HG02840 (cell line): ENCODE measurements around the gene RRP9.
"Not testable (repeated sequence)": the region's sequence is repeated elsewhere in the genome, so short reads cannot be mapped to it uniquely, and the experiment has no call there.

ENCODE experiments used
- ATAC-seq: cut with Tn5 transposase; IDR thresholded peaks from one replicate; pipeline ENCODE4 v1.9.1; 2021; ENCODE audit warnings: mild to moderate bottlenecking, moderate library complexity, moderate number of reproducible peaks; ENCODE audit not compliant: unreplicated experiment, low FRiP score

Gene RRP9

DNA sequence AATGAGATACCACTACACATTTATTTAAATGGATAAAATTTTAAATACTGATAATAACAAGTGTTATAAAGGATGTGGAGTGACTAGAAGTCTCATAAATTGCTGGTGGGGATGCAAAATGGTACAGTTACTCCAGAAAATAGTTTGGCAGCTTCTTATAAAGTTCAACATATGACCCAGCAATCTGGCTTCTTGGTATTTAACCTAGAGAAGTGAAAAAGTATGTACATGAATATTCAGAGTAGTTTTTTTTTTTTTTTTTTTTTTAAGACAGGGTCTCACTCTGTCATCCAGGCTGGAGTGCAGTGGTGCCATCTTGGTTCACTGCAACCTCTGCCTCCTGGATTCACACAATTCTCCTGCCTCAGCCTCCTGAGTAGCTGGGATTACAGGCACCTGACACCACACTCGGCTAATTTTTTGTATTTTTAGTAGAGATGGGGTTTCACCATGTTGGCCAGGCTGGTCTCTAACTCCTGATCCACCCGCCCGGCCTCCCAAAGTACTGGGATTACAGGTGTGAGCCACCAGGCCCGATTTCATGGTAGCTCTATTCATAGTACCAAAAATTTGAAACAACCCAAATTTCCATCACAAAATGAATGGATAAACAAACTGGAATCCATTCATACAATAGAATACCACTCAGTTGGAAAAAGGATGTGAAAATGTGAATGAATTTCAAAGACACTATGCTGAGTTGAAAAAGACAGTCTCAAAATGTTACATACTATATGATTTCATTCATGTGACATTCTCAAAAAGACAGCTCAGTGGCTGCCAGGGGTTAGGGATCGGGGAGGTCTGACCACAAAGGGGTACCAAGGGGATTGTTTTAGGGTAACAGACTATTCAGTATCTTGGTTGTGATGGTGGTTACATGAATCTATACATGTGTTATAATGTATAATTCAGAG lies 14.4 kb downstream of the RRP9 start:
- ATAC-seq = no peak

DNA sequence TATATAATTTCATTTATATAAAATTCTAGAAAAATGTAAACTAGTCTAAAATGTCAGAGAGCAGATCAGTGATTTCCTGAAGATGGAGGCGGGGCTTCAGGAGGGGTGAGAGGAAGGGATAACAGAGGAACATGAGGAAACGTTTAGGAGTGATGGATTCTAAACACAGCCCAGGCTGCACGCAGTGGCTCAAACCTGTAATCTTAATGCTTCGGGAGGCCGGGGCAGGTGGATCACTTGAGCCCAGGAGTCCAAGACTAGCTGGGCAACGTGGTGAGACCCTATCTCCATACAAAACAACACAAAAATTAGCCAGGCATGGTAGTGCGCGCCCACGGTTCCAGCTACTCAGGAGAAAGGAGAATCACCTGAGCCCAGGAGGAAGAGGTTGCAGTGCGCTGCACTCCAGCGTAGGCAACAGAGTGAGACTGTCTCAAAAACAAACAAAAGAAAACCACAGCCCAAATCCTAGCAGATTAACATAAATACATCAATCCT lies 20.6 kb downstream of the RRP9 start:
- ATAC-seq = no peak

DNA sequence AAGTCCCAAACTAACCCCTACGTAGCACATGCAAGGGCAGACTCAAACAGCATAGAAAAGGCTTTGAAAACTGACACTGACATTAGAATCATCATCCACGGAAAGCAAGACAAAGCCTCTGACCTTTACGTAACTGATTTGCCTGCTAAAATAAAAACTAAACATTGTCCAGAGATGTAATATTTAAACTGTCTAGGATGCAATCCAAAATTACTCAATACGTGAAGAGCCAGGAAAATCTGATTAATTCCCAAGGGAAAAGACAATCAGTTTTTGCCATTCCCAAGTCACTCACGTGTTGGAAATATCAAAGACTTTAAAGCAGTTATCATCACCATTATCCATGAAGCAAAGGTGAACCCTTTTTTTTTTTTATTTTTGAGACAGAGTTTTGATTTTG lies 25.3 kb downstream of the RRP9 start:
- no peak for ATAC-seq

DNA sequence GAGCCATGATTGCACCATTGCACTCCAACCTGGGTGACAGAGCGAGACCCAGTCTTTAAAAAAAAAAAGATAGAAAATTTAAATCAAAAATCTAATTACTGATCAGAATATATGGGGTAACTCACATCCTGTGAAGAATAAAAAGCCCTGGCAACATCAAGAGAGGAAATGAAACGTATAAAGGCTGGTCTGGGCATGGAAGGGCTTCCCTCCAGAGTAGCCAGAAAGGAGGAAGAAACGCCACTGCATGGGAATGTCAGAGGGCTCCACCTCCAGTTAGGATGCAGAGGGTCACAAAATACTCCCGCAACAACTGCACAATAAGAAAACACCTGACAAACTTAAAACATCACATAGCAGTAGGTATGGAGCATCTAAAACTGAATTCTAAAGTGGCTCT lies 33.7 kb downstream of the RRP9 start:
- ATAC-seq = no peak

DNA sequence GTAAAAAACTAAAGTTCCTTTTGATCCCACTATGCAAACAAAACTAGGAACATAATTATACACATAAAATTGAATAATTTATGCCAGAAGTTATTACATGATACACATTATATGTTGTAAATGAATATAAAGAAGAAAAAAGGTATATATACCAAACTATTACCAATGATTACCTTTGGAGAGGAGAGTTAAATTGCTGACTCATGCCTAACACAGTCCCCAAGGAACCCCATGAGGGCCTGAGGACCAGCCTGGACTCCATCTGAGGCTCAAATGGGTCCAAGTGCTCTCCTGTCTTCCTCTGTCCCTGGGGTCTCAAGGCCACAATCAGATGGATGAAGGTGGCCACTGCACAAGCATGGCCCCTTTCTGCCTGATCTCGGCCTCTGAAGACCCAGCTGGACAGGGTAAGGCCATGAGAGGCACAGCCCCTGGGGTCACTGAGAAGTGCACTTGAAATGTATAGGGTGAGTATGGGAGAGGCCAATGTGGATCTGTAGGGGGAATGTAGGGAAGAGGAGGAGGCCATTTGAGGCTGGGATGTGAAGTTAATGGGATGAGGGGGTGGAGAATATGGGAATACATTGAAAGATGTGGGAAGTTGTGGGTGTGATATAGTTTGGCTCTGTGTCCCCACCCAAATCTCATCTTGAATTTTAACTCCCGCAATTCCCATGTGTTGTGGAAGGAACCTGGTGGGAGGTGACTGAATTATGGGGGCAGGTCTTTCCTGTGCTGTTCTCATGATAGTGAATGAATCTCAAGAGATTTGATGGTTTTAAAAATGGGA lies 37.5 kb downstream of the RRP9 start:
- ATAC-seq = no peak

DNA sequence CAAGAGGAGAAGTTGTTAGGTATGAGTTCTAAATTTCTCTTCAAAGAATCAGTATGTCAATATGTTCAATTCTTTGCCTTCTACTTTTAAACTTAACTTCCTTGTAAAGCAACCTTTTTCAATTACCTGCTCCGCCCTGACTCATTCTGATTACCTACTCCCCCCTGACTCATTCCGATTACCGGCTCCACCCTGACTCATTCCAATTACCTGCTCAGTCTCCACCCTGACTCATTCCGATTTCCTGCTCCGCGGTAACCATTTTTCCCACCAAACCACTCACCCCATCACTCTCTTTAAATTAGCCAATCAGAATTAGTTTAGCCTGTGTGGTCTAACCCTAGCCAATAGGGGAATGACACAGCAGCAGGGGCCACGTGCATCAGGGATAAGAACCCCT lies 39.3 kb downstream of the RRP9 start:
- ATAC-seq = not testable (repeated sequence)

DNA sequence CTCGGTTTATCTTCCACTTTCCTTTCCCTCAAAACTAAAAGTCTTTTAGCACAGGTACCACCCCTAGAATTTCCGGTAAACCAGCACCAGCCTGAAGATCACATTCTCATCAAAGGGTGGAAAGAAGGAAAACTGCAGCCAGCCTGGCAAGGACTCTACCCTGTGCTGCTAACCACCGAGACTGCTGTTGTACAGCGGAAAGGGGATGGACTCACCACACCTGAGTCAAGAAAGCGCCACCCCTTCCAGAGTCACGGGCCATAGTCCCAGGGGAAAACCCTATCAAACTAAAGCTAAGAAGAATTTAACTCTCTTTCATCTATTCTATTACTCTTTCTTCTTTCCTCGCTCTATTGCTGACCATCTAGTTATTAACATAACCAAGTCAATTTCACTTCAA lies 41.7 kb downstream of the RRP9 start:
- ATAC-seq = not testable (repeated sequence)

DNA sequence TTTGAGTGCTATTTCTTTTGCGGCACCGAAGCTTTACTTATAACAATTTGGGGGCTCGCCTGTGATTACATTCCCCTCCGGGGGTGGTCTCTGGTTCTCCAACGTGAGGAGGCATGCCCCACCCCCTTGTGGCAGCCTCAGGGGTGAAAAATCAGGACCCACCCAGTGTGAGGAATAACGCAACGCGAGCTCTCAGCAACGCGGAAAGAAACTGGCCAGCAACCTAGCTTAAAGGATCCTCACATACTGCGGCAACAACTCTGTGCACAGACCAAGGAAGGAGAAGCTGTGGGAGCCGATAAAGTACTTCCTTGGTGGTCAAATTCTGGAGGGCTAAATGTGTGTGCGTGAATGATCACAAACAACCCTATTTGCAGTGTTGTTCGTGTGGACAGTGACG lies 44.3 kb downstream of the RRP9 start:
- no peak for ATAC-seq

DNA sequence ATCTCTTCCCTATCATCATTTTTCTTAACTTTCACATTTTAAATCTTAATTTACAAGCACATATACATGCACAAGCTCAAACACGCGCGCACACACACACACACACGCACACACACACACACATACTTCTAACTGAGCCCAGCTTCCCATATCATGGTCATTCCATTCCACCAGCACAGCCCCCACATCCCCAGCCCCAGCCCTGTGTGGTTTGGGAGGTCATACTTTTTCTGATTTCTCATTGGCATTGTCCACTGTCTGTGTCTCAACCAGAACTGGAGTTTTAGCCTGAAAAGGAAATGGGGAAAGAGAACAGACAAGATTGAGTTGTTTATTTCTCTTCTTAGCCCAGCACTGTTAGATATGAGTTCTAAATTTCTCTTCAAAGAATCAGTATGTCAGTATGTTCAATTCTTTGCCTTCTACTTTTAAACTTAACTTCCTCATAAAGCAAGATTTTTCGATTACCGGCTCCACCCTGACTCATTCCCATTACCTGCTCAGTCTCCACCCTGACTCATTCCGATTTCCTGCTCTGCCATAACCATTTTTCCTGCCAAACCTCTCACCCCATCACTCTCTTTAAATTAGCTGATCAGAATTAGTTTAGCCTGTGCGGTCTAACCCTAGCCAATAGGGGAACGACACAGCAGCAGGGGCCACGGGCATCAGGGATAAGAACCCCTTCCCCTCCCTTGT lies 44.9 kb downstream of the RRP9 start:
- ATAC-seq = no peak

DNA sequence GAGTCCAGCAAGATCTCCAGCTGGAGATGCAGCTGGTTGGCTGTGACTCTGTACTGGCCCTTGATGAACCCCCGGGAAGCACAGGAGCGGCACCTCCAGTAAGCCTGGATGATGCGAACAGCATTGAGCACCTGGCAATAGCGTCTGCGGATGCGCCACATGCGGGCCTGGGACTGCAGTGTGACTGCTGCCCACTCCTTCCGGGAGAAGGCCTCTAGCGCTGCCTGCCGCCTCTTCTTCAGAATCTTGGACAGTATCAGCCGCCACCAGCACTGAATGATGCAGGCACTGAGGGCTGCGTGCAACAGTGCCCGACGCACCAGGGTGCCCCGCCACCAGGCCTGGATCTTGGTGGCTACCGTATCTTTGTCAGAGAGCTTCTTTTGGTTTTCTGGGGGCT lies 46.8 kb downstream of the RRP9 start:
- ATAC-seq = no peak

DNA sequence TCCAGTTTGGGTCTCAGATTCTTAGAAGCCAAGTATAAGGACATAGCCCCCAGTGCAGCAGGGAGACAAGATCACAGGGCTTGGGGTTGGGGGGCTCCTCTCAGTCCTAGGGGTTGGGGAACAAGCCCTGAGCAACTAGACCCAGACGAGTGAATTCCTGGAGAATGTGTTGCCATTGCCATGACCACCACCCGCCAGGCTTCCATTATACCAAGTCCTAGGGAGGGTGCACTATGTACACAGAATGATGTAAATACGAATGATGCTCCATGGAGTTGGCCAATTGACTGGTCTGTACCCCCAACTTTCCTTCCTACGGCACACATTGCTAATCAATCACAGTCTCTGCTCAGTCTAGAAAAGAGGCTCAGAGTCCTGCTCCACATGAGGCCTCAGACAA lies 47.3 kb downstream of the RRP9 start:
- ATAC-seq = no peak

DNA sequence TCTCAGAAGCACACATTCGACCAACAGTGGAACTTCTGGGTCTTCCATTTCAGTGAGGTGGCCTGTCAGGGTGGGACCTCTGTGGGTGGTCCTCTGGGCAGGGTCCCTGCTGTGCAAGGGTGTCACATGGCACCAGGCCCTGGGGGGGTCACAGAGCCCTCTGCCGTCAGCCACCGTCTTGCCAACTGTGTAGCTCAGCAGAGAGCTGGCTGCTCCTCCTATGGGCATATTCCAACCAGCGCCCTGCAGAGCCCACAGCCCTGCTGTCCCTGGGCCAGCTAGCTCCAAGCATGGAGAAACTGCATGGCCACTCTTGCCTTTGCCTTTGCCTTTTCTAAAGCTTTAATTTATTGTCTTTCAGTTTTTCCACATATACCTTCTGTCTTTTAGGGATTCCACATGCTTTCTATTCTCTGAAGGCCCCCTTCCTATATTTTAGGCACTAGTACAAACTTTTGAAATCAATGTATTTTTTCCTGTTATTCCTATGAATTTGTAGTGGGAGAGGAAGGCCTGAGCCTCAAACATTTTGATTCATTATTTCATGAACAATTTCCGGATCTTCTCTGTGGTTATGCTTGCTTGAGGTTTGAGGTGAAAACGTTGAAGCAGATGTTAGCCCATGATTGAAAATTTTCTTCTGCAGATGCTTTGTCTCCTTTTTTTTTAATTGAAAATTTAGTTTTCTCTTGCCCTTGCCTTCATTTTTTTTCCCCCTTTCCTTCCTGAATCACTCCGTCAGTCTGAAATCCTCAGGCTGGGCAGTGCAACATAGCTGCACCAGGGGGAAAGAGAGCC lies 50.3 kb downstream of the RRP9 start:
- ATAC-seq = no peak

DNA sequence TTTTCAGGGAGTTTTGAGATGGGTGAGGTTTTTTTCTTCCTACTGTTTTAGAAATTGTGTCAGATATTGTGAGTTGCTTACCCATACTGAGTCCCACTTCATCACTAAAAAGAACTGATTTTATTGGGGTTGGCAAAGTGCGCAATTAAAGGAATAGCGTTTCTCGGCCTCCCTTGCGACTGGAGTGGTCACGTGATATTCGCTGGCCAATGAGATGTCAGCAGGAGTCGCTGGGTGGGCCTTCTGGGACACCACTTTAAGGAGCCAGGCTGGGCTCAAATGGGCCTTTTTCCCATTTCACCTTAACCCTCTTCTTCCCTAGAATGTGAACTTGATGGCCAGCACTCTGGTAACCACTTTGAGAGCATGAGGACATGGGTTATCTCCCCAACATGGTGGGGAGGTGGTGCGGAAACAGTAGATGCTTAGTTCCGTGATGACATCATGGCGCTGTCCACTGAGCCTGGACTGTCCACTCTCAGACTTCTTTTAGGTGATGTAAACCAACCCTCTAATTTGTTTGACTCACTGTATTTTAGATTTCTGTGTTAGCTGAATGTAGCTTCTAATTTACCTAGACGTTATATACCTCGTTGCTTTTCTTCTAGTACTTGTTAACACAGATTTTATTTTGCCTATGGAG lies 53.1 kb downstream of the RRP9 start:
- ATAC-seq = no peak

DNA sequence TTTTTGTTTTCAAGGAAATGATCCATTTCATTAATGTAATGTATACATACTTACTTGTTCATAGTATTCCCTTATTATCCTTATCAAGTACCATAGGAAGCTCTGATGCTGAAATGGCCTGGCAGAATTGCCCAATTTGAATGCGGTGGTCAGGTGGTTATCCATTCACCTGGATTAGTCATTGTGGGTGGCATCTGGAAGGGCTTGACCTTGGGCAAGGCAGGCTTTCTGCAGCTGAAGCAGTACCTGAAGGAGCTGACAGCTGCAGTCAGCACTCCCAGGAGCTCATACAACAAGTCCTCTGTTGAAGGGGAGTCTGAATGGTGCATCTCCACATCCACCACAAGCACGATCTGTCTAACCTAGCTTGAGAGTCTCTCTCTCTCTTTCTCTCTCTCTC lies 54.1 kb downstream of the RRP9 start:
- ATAC-seq = no peak

DNA sequence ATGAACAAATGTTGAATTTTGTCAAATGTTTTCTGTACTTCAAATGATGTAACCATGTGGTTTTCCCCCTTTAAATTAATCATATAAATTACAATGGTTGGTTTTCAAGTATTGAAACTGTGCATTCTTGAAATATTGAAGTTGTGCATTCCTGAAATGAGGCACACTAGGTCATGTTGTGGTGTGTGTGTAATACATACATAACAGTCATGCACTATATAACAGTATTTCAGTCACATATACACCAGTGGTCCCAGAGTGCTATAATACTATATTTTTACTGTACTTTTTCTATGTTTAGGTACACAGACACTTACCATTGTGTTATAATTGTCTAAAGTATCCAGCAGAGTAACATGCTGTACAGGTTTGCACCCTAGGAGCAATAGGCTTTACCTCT lies 55.3 kb downstream of the RRP9 start:
- ATAC-seq = no peak
